NCI-H69 (cell line): Measurements from ENCODE around the gene DAPK1.
A peak's percentile ranks its signal among the peaks of the same experiment; 100 is the strongest.

ENCODE experiments used
- DNase-seq: peaks from one replicate; lab custom pipeline; 2025; lab: John Stamatoyannopoulos, UW

DAPK1 gene

DNA sequence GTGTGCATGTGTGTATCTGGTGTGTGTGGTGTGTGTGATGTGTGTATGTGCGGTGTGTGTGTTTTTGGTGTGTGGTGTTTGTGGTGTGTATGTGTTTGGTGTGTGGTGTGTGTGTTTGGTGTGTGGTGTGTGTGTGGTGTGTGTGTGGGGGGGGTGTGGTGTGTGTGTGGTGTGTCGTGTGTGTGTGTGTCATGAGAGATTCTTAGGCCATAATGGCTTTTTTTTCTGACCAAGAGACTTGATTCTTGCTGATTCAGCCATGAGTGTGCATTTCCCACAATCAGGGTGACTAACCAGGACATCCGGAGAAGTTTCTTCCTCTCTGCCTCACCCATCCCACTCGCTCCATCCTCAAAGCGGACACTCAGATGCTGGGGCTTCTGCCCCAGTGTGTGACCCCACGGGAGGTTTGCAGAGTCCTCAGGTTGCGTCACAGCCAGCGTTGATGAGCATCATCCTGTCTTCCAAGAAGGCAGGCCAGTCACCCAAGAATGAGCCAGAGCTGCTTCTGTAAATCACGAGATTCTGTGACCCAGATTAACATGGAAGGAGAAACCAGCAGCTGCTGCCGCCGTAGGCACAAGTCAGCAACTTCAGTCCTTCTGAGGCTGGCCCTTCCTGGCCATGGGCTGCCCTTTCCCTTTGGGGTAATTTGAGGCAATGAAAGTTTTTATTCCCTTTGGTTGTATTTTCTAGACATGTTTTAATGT lies 215.8 kb downstream of the DAPK1 start:
- no peak for DNase-seq

DNA sequence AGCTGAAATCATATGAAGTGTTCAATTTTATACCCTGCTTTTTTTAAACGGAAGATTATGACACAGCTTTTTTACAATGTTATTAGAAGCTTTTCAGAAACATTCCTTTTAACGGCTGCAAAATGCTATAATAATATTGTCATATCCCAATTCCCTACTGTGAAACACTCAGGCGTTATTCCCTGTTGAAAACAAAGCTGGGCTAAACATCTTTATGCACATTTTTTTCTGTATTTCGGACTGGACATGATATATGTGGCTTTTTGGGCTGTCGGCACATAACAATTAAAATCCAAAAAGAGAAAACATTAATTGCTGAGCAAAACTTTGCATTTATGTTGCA lies 216.3 kb downstream of the DAPK1 start:
- DNase-seq, result no peak

- peak; percentile 29 for DNase-seq
Measured at GRCh38 chr9:87714819-87715218, 217.2 kb downstream of the DAPK1 start.

GRCh38 chr9:87716141-87716540 lies 218.5 kb downstream of the DAPK1 start:
- DNase-seq, result no peak

DNA sequence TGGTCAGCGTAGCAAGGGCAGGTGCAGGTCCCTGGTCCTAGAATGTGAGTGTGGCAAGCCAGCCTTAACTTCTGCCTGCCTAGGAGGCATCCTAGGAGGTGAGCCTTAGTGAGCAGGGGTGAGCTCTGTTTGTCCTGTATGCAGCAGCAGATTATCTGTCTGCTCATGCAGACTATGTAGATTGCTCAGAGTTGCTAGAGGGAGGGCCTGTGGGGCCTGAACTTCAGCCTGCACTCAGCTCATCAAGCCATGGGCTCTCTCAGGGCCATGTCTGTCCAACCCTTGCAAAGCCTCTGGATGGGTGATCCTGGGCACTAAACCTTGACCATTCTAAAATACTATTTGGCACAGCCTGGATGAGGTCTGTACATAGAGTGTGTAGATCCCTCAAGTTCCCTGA lies 219.8 kb downstream of the DAPK1 start:
- DNase-seq, result no peak

DNA sequence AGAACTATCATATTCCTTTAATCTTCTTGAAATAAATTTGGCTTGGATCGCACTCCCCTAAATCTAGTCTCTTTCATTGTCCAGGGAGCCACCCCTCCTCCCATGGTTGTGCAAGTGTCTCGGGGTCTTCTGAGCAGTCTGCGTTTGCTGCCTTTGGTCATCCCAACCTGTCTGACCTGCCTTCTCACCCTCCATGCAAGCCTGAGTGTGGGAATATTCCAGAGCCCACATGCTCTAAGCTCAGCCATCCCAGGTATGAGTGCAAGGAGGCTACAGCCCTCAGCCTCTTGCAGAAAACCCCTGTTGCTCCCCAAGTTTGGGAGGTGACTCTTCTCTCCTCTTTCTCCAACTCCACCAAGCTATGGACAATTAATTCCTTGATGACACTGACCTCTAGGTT lies 220.6 kb downstream of the DAPK1 start:
- no peak for DNase-seq

- DNase-seq, result no peak
Measured at GRCh38 chr9:87718852-87719612, 221.4 kb downstream of the DAPK1 start.

GRCh38 chr9:87720173-87720572 lies 222.5 kb downstream of the DAPK1 start:
- no peak for DNase-seq

DNA sequence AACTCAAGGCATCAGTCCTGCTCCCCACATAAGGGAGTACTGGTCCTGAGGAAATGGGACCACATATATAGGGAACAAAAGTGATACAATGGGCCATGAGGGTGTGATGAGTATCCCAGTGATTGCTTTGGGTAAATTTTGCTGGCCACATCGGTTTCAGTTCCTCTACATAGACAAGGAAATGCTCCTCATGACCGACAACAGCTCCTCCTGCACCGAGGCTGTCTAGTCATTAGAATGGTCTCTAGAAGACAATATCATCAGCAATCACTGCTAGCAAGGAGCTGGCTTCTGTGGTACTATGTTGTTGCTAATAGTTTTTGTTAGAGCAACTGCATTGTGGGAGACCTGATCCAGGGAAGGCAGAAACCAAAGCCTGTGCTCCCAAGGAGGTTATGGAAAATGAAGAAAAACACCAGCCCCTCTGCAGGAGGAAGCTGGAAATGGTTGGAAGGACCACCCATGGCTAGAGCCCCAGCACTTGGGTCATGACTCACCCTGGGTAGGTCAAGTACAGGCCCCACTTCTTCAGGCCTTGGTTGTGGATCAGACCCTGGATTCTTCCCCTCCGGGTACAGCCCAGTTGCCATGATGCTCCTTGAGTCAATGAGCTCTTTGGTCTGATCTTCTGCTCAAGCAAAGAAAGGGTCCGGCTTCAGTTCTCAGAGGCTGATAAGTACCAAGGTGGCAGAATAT lies 224.9 kb downstream of the DAPK1 start:
- no peak for DNase-seq

GRCh38 chr9:87725356-87725899 lies 227.8 kb downstream of the DAPK1 start:
- no peak for DNase-seq

DNA sequence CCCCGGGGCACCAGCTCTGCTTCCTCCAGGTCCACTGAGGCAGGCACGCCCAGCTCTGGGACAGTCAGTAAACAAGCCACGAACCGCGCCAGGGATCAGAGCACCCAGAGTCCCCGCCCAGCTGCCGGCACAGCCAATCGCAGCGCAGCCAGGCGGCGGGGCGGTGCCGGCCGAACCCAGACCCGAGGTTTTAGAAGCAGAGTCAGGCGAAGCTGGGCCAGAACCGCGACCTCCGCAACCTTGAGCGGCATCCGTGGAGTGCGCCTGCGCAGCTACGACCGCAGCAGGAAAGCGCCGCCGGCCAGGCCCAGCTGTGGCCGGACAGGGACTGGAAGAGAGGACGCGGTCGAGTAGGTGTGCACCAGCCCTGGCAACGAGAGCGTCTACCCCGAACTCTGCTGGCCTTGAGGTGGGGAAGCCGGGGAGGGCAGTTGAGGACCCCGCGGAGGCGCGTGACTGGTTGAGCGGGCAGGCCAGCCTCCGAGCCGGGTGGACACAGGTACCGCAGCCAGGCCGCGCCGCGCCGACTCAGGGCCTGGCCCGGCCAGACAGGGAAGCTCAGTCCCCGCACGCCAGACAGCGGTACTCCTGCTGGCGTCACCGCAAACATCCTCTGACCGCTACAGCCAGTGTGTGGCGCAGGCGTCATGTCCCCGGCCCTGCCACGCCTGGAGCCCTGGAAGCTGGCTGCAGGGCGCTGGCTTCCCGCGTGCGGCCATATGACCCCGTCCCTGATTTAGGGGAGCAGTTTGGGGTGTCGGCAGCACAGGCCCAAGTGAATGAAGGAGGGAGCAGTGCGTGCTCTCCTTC lies 228.4 kb downstream of the DAPK1 start, which contains the start of gene CTSL:
CTSL (plus strand) TSS at position 220 of the 810 bp plus-strand sequence. CDS start 1,485 bp downstream, outside the sequence.
- peak; percentile 50 for DNase-seq

- DNase-seq, result no peak
Measured at GRCh38 chr9:87729246-87729645, 231.6 kb downstream of the DAPK1 start.

GRCh38 chr9:87731321-87731720 lies 233.7 kb downstream of the DAPK1 start:
- no peak for DNase-seq

GRCh38 chr9:87732344-87732743 lies 234.7 kb downstream of the DAPK1 start:
- no peak for DNase-seq

DNA sequence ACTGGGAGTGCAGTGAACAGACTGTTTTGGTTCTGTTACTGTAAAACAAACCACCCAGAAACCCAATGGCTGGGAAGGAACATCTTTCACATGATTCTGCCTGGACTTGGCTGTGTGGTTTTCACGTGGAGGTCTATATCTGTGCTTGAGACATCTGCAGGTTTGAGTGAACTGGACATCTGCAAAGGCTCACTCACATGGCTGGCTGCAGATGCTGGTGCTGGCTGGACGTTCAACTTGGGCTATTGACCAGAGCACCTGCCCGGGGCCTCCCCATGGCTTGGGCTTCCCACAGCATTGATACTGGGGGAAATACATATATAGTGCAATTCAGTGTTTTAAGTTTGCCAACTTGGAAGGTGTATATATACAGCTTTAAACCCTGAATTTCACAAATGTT lies 235.1 kb downstream of the DAPK1 start:
- no peak for DNase-seq

GRCh38 chr9:87733273-87734052 lies 235.8 kb downstream of the DAPK1 start:
- DNase-seq, result no peak

- DNase-seq, result no peak
Measured at GRCh38 chr9:87734106-87734505, 236.4 kb downstream of the DAPK1 start.

DNA sequence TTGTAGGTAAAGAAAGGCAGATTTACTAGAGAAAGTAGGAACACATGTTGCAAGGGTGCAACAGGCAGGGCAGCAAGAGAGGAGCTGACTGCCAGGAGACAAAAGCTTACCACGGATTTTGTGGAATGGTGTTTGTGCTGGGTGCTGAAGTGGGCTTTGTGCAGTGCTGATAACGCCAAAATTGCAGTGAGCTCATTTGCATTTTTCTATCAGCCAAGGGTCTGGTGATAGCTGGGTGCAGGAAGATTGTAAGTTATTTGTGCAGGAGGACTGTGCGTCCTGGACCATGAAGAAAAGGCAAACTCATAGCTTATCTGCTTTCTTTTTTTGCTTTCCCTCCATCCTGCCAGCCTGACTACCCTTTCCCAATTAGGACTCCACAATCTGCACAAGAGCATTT lies 241.9 kb downstream of the DAPK1 start:
- no peak for DNase-seq

DNA sequence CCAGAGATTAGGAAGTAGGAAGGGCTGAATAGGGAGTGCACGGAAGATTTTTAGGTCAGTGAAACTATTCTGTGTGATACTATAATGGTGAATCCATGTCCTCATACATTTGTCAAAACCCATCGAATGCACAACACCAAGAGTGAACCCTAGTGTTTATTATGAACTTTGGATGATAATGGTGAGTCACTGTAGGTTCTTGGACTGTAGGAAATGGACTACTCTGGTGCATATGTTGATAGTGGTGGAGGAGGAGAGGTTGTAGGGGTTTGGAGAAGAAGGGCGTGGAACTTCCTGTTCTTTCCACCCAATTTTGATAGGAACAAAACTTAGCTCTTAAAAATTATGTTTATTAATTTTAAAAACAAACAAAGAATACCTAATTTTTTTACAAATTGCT lies 242.5 kb downstream of the DAPK1 start:
- no peak for DNase-seq

DNA sequence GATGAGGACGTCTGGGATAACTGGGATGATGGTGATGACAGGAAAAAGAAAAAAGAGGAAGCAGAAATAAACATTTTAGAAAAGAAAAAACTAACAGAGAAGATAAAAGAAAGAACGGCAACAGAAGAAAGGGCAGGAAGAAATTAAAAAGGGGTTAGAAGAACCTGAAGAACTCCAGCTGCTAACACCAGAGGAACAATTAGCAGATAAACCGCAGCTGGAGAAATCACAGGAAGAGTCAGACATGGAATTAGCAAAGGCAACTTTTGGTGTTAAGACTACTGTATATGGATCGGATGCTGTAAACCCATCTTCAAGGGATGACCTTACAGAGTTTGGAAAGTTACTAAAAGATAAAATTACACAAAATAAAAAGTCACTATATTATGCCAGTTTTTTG lies 243.7 kb downstream of the DAPK1 start:
- no peak for DNase-seq

- no peak for DNase-seq
Measured at GRCh38 chr9:87741891-87742290, 244.2 kb downstream of the DAPK1 start.
